ENCODE results near the gene UBE3B. TPM values are rescaled to one million over a fixed set of nuclear protein-coding genes. Genes with fewer than 3 reads are reported as not detected.

UBE3B gene
- polyA plus RNA-seq, 3 donors, result 14.4 to 25.9 (median 18.2) TPM

DNA sequence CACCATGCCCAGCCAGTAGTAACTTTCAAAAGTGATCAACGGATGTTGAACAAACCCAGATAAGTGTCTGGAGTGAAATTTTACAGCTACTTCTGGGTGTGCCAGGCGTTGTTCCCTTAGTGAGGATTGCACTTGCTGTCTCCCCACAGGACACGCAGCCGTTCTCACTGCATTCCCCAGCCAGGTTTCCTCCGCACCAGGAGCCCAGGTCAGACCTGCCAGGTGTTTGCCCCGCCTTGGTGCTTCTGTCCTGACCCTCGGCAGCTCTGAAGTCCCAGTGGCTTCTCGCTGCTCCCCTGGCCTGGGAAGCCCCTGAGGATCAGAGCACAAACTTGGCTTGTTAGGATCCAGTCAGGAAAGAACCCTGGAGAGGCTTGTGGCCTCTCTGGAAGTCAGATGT is 59.7 kb downstream of the UBE3B start:
- no peaks in the 10 kb centered on the region for H3K4me1 ChIP-seq (ENCODE audit: control insufficient read depth in 1 of 2, insufficient read depth in 2 of 2, low read length in 2 of 2)
- Mint-ChIP-seq H3K4me3 (no peak overlapping the region), H3K27me3 (ENCODE audit: low read depth in 3 of 3) (peaks cover 0 to 5% (median 3%) of the 10 kb centered on the region in 3 donors), H3K9me3 (no peaks in the 10 kb centered on the region), H3K36me3 (peaks cover 31 to 35% of the 10 kb centered on the region in 2 donors), H3K27ac (no peak overlapping the region), H3K4me1 (no peaks in the 10 kb centered on the region)
- intact Hi-C loops (cut with micrococcal nuclease), result no loop called here
- peaks cover 20 to 43% of the 10 kb centered on the region in 2 donors for H3K36me3 ChIP-seq (replicated peaks in 1 of 2; ENCODE audit: control insufficient read depth in 1 of 2, insufficient read depth in 2 of 2, low read length in 2 of 2)
- WGBS (ENCODE audit: insufficient coverage), result 96% methylated on average over 7 of the region's 8 CpGs
- H3K27me3 ChIP-seq (ENCODE audit: control insufficient read depth in 2 of 2, insufficient read depth in 2 of 2, low read length in 2 of 2), result no peaks in the 10 kb centered on the region
- no peak overlapping the region for H3K4me3 ChIP-seq (replicated peaks in 1 of 3; ENCODE audit: low read depth in 2 of 3, low read length in 3 of 3)
- H3K79me2 ChIP-seq (ENCODE audit: insufficient read depth, low read length), result no peaks in the 10 kb centered on the region
- H4K20me1 ChIP-seq (ENCODE audit: insufficient read depth, low read length), result no peaks in the 10 kb centered on the region
- DNase-seq, result no peak
- H2AFZ ChIP-seq (ENCODE audit: insufficient read depth, low read depth, low read length, poor library complexity, severe bottlenecking), result no peak overlapping the region
- H3K9me3 ChIP-seq (replicated peaks in 1 of 2; ENCODE audit: control insufficient read depth in 1 of 2, insufficient read depth in 1 of 2, low read length in 2 of 2), result no peaks in the 10 kb centered on the region
- no peak overlapping the region for H3K27ac ChIP-seq (ENCODE audit: low read depth in 1 of 2, low read length in 2 of 2)
- no peak overlapping the region for H3K4me2 ChIP-seq (replicated peaks; ENCODE audit: extremely low read depth, low read length, poor library complexity, severe bottlenecking)
- TF ChIP-seq CTCF (IDR thresholded peaks at IDR 0.05), result no peak
- no peak overlapping the region for H3K9ac ChIP-seq (ENCODE audit: insufficient read depth, low read length, poor library complexity, severe bottlenecking)

- TF ChIP-seq CTCF (IDR thresholded peaks at IDR 0.05), result no peak
- peaks cover 15 to 31% of the 10 kb centered on the region in 2 donors for H3K36me3 ChIP-seq (replicated peaks in 1 of 2; ENCODE audit: control insufficient read depth in 1 of 2, insufficient read depth in 2 of 2, low read length in 2 of 2)
- H3K27me3 ChIP-seq (ENCODE audit: control insufficient read depth in 2 of 2, insufficient read depth in 2 of 2, low read length in 2 of 2), result no peaks in the 10 kb centered on the region
- H2AFZ ChIP-seq (ENCODE audit: insufficient read depth, low read depth, low read length, poor library complexity, severe bottlenecking), result no peak overlapping the region
- Mint-ChIP-seq H3K4me1 (no peaks in the 10 kb centered on the region), H3K9me3 (no peaks in the 10 kb centered on the region), H3K4me3 (no peak overlapping the region), H3K27me3 (ENCODE audit: low read depth in 3 of 3) (peaks cover 0 to 5% (median 3%) of the 10 kb centered on the region in 3 donors), H3K27ac (no peak overlapping the region), H3K36me3 (peaks cover 27% of the 10 kb centered on the region in 2 donors)
- no peaks in the 10 kb centered on the region for H4K20me1 ChIP-seq (ENCODE audit: insufficient read depth, low read length)
- no peaks in the 10 kb centered on the region for H3K9me3 ChIP-seq (replicated peaks in 1 of 2; ENCODE audit: control insufficient read depth in 1 of 2, insufficient read depth in 1 of 2, low read length in 2 of 2)
- no peak overlapping the region for H3K4me2 ChIP-seq (replicated peaks; ENCODE audit: extremely low read depth, low read length, poor library complexity, severe bottlenecking)
- H3K79me2 ChIP-seq (ENCODE audit: insufficient read depth, low read length), result no peaks in the 10 kb centered on the region
- no peak overlapping the region for H3K9ac ChIP-seq (ENCODE audit: insufficient read depth, low read length, poor library complexity, severe bottlenecking)
- intact Hi-C loops (cut with micrococcal nuclease), result no loop called here
- no peak for DNase-seq
- H3K4me1 ChIP-seq (ENCODE audit: control insufficient read depth in 1 of 2, insufficient read depth in 2 of 2, low read length in 2 of 2), result no peaks in the 10 kb centered on the region
- H3K27ac ChIP-seq (ENCODE audit: low read depth in 1 of 2, low read length in 2 of 2), result no peak overlapping the region
- 83% methylated on average over 10 of the region's 16 CpGs for WGBS (ENCODE audit: insufficient coverage)
- H3K4me3 ChIP-seq (replicated peaks in 1 of 3; ENCODE audit: low read depth in 2 of 3, low read length in 3 of 3), result no peak overlapping the region
Measured at GRCh38 chr12:109538191-109538863, 60.9 kb downstream of the UBE3B start.

Measured in CD14-positive monocyte (primary cell).